ENCODE results near the gene FTO. TPM values are rescaled to one million over a fixed set of nuclear protein-coding genes. Genes with fewer than 3 reads are reported as not detected.

Gene FTO
- total RNA-seq, 1 donor from 2014 or later: 65.8 TPM

GRCh38 chr16:53730693-53731092 is 26.7 kb downstream of the FTO start:
- DNase-seq (no peak), ATAC-seq (ENCODE audit: low read depth) (no peak)
- Mint-ChIP-seq H3K4me3 (no peak overlapping the region), H3K27ac (no peak overlapping the region), H3K9me3 (no peaks in the 10 kb centered on the region), H3K36me3 (ENCODE audit: low read depth) (peaks cover 8% of the 10 kb centered on the region), H3K4me1 (peaks cover 33% of the 10 kb centered on the region), H3K27me3 (no peaks in the 10 kb centered on the region)
- CTCF ChIA-PET: no interaction called here
- POLR2A ChIA-PET: no interaction called here
- TF ChIP-seq, protein P1, sequence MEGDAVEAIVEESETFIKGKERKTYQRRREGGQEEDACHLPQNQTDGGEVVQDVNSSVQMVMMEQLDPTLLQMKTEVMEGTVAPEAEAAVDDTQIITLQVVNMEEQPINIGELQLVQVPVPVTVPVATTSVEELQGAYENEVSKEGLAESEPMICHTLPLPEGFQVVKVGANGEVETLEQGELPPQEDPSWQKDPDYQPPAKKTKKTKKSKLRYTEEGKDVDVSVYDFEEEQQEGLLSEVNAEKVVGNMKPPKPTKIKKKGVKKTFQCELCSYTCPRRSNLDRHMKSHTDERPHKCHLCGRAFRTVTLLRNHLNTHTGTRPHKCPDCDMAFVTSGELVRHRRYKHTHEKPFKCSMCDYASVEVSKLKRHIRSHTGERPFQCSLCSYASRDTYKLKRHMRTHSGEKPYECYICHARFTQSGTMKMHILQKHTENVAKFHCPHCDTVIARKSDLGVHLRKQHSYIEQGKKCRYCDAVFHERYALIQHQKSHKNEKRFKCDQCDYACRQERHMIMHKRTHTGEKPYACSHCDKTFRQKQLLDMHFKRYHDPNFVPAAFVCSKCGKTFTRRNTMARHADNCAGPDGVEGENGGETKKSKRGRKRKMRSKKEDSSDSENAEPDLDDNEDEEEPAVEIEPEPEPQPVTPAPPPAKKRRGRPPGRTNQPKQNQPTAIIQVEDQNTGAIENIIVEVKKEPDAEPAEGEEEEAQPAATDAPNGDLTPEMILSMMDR (IDR thresholded peaks at IDR 0.05): no peak
- intact Hi-C loops (cut with micrococcal nuclease): no loop called here

DNA sequence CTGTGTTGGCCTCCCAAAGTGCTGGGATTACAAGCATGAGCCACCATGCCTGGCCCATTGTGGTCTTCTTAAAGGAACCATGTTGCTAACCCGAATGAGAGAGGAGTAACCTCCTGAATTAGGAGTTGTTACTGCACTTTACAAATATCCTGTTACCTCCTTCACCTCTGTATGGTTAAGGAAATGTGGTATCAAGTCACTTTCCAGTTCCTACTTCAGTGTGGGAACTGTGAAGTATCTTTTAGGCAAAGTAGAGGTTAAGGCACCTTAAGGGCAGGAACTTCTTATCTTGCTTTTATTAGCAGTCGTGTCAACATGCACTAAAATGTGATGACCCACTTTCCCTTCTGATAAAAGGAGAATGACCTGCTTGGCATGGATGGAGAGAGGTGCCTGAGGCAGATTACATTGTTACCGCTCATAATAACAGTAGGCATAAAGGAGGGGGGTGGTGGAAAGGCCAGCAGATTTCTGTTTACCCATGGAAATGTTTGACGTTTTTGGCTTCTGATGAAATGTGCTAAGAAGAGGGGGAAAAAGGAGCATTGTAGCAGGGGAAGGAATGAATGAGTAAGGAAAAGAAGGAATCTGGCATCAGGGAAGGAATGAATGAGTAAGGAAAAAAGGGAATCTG is 28.5 kb downstream of the FTO start:
- Mint-ChIP-seq H3K27me3 (no peaks in the 10 kb centered on the region), H3K4me1 (peaks cover 23% of the 10 kb centered on the region), H3K27ac (no peak overlapping the region), H3K4me3 (no peak overlapping the region), H3K9me3 (no peaks in the 10 kb centered on the region), H3K36me3 (ENCODE audit: low read depth) (peaks cover 4% of the 10 kb centered on the region)
- DNase-seq: no peak
- ChIA-PET POLR2A (no interaction called here), CTCF (no interaction called here)
- ATAC-seq (ENCODE audit: low read depth): no peak
- TF ChIP-seq, protein P1 (IDR thresholded peaks at IDR 0.05): no peak
- intact Hi-C loops (cut with micrococcal nuclease): no loop called here

GRCh38 chr16:53734908-53735307 is 31.0 kb downstream of the FTO start:
- DNase-seq (no peak), ATAC-seq (ENCODE audit: low read depth) (no peak)
- Mint-ChIP-seq H3K36me3 (ENCODE audit: low read depth) (no peaks in the 10 kb centered on the region), H3K27ac (no peak overlapping the region), H3K4me1 (peaks cover 16% of the 10 kb centered on the region), H3K27me3 (no peaks in the 10 kb centered on the region), H3K4me3 (no peak overlapping the region), H3K9me3 (no peaks in the 10 kb centered on the region)
- intact Hi-C loops (cut with micrococcal nuclease): no loop called here
- POLR2A ChIA-PET: no interaction called here
- CTCF ChIA-PET: interaction anchor here (1.4 kb wide), 1 partner anchor 10 kb away, joined by 4 read pairs; no protein-coding TSS in a partner anchor
- TF ChIP-seq, protein P1 (IDR thresholded peaks at IDR 0.05): no peak

DNA sequence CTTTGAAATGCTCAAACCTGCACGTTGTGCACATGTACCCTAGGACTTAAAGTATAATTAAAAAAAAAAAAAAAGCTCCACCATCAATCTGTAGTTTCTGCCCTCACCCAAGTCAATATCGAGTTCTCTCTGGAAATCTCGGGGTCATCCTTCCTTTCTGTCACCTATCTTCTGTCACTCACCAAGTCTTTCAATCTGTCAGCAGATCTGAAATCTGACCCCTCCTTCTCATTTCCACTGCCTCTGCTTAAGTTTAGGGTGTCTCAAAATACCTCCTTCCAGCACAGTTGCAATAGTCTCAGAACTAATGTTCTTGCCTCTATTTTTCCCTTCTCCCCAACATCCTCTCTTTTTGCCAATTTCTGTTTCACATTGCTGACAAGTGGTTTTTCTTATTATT is 32.3 kb downstream of the FTO start:
- Mint-ChIP-seq H3K4me1 (peaks cover 14% of the 10 kb centered on the region), H3K27me3 (no peaks in the 10 kb centered on the region), H3K27ac (no peak overlapping the region), H3K9me3 (no peaks in the 10 kb centered on the region), H3K36me3 (ENCODE audit: low read depth) (no peaks in the 10 kb centered on the region), H3K4me3 (no peak overlapping the region)
- intact Hi-C loops (cut with micrococcal nuclease): no loop called here
- no peak for ATAC-seq (ENCODE audit: low read depth)
- DNase-seq: no peak
- POLR2A ChIA-PET: no interaction called here
- TF ChIP-seq, protein P1 (IDR thresholded peaks at IDR 0.05): no peak
- CTCF ChIA-PET: interaction anchor here (1.4 kb wide), 1 partner anchor 8 kb away, joined by 4 read pairs; no protein-coding TSS in a partner anchor

DNA sequence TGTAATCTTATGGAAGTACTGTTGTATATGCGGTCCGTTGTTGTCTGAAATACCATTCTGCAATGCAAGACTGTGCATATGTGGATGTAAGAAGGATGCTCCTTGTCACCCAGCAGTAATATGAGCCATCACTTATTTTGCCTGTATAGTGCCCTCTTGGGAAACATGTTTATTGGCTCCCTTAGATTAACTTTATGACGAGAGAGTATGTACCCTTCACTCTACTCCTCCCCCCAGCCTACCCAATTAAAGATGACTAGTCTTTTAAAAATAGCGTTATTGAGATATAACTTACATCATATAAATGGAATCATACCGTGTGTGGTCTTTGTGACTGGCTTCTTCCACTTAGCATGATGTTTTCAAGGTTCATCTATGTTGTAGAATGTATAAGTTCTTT is 33.6 kb downstream of the FTO start:
- TF ChIP-seq, protein P1 (IDR thresholded peaks at IDR 0.05): no peak
- H3K27ac Mint-ChIP-seq: no peak overlapping the region
- intact Hi-C loops (cut with micrococcal nuclease): no loop called here
- H3K36me3 Mint-ChIP-seq (ENCODE audit: low read depth): no peaks in the 10 kb centered on the region
- H3K4me1 Mint-ChIP-seq: peaks cover 14% of the 10 kb centered on the region
- H3K9me3 Mint-ChIP-seq: no peaks in the 10 kb centered on the region
- ATAC-seq (ENCODE audit: low read depth) (no peak), DNase-seq (no peak)
- ChIA-PET CTCF (no interaction called here), POLR2A (no interaction called here)
- no peak overlapping the region for H3K4me3 Mint-ChIP-seq
- H3K27me3 Mint-ChIP-seq: no peaks in the 10 kb centered on the region

Data from activated B cell treated with CpG ODN at 0.5 μM for 24 hours (primary cell).